ENCODE data around the gene ABCC8. TPM values are rescaled to one million over a fixed set of nuclear protein-coding genes. Genes with fewer than 3 reads are reported as not detected.

Gene ABCC8
- total and polyA plus RNA-seq, 2 of the 8 experiments (the other 6 are each of a cell fraction or from before 2014, with no cell fraction given) = 3.7 to 4.9 TPM

GRCh38 chr11:17402486-17402885 lies 74.2 kb downstream of the ABCC8 start:
- Histone ChIP-seq H2BK15ac (ENCODE audit: low read length) (no peak overlapping the region), H4K20me1 (replicated peaks in 1 of 2; ENCODE audit: control insufficient read depth in 1 of 2, insufficient read depth in 2 of 2, low read length in 2 of 2) (no peaks in the 10 kb centered on the region), H2AFZ (ENCODE audit: low read length) (no peak overlapping the region), H3K23me2 (ENCODE audit: low read depth, low read length) (no peaks in the 10 kb centered on the region), H3K4me2 (ENCODE audit: insufficient read depth in 1 of 2, low read depth in 2 of 2, low read length in 2 of 2) (no peak overlapping the region), H2AK5ac (ENCODE audit: low read depth, low read length) (no peak overlapping the region), H2BK12ac (ENCODE audit: low read depth, low read length) (no peak overlapping the region), H3K4ac (replicated peaks; ENCODE audit: insufficient read length, low read depth, low read length) (no peak overlapping the region), H2BK20ac (ENCODE audit: low read length) (no peak overlapping the region), H3K14ac (ENCODE audit: insufficient read length) (no peak overlapping the region), H3K23ac (ENCODE audit: insufficient read length) (no peak overlapping the region), H4K5ac (ENCODE audit: insufficient read length, low read depth, low read length) (no peak overlapping the region), H2BK120ac (replicated peaks; ENCODE audit: low read depth, low read length) (no peak overlapping the region), H3K56ac (replicated peaks; ENCODE audit: insufficient read length, low read depth, low read length) (no peak overlapping the region), H3K36me3 (ENCODE audit: control insufficient read depth in 2 of 4, insufficient read depth in 4 of 4, low read length in 3 of 4) (no peaks in the 10 kb centered on the region), H3K9me3 (ENCODE audit: insufficient read depth in 2 of 2, low read depth in 1 of 2, low read length in 1 of 2) (no peaks in the 10 kb centered on the region), H3K79me1 (ENCODE audit: low read depth, low read length) (no peaks in the 10 kb centered on the region), H4K8ac (ENCODE audit: extremely low read depth, insufficient read depth, low read length) (no peak overlapping the region), H3K18ac (ENCODE audit: extremely low read depth, low read length) (no peak overlapping the region), H3K4me3 (ENCODE audit: extremely low read depth in 1 of 4, insufficient read depth in 2 of 4, low read depth in 3 of 4, low read length in 4 of 4) (no peak overlapping the region), H3K4me1 (replicated peaks in 1 of 4; ENCODE audit: control insufficient read depth in 3 of 4, insufficient read depth in 4 of 4, low read length in 3 of 4) (no peaks in the 10 kb centered on the region), H3K9ac (replicated peaks in 1 of 4; ENCODE audit: extremely low read depth in 1 of 4, low read depth in 3 of 4, low read length in 3 of 4) (no peak overlapping the region), H3K27me3 (replicated peaks in 1 of 4; ENCODE audit: control insufficient read depth in 3 of 4, extremely low read depth in 1 of 4, insufficient read depth in 3 of 4, low read length in 3 of 4) (no peaks in the 10 kb centered on the region), H4K91ac (replicated peaks; ENCODE audit: insufficient read length, low read length) (no peak overlapping the region), H3K79me2 (ENCODE audit: control insufficient read depth in 1 of 2, insufficient read depth in 2 of 2, low read length in 2 of 2) (no peaks in the 10 kb centered on the region), H2BK5ac (ENCODE audit: low read depth, low read length) (no peak overlapping the region), H3K27ac (ENCODE audit: low read depth, low read length) (no peak overlapping the region)
- 78% methylated on average over 8 of the region's 8 CpGs; no CpG with 5 or more reads in 1 of the 2 experiments for WGBS, 2 experiments (ENCODE audit: extremely low coverage in 1 of 2, insufficient coverage in 1 of 2, insufficient read length in 1 of 2, insufficient replicate concordance in 2 of 2, low coverage in 1 of 2, low lambda C conversion rate in 2 of 2, missing lambda C conversion rate in 1 of 2)
- DNase-seq (ENCODE audit: low read depth in 1 of 2, low spot score in 2 of 2) (no peak), FAIRE-seq (no peak)
- POLR2A ChIA-PET (ENCODE audit: partially characterized antibody) = no interaction called here
- CTCF ChIA-PET (ENCODE audit: partially characterized antibody) = interaction anchor here (0.7 to 38.8 kb wide), 12 partner anchors 11 to 110 kb away, joined by 3 to 1414 read pairs (median 6); partner anchors contain the start of gene KCNJ11
- TF ChIP-seq SIX5 (IDR thresholded peaks at IDR 0.05; ENCODE audit: low read depth, low read length) (no peak), E2F6 (IDR thresholded peaks at IDR 0.05) (no peak), ZNF274 (IDR thresholded peaks at IDR 0.05; ENCODE audit: borderline replicate concordance, extremely low read depth, low read length) (no peak), RBBP5 (IDR thresholded peaks at IDR 0.05; ENCODE audit: borderline replicate concordance, low read depth, low read length) (no peak), GABPA (IDR thresholded peaks at IDR 0.05; ENCODE audit: borderline replicate concordance, insufficient read depth, low read length) (no peak), SIRT6 (IDR thresholded peaks at IDR 0.05; ENCODE audit: low read length) (no peak), CBX8 (IDR thresholded peaks at IDR 0.05; ENCODE audit: borderline replicate concordance, low read depth, low read length) (no peak), CTCF (IDR thresholded peaks at IDR 0.05; ENCODE audit: control extremely low read depth in 1 of 3, insufficient read depth in 1 of 3, low read depth in 1 of 3, low read length in 3 of 3) (no peak), GTF2F1 (IDR thresholded peaks at IDR 0.05; ENCODE audit: borderline replicate concordance, low read depth, low read length) (no peak), EP300 (IDR thresholded peaks at IDR 0.05; ENCODE audit: borderline replicate concordance in 1 of 2, low read depth in 2 of 2, low read length in 2 of 2) (no peak), SUZ12 (IDR thresholded peaks at IDR 0.05; ENCODE audit: low read length) (no peak)
